ENCODE measurements around the gene PRRX2.
"Not testable (repeated sequence)": the region's sequence is repeated elsewhere in the genome, so short reads cannot be mapped to it uniquely, and the experiment has no call there.

The PRRX2 gene

GRCh38 chr9:129735546-129735945 lies 70.1 kb downstream of the PRRX2 start:
- no peak for DNase-seq (ENCODE audit: low spot score)

- DNase-seq (ENCODE audit: low spot score) = no peak
These were observed 70.9 kb downstream of the PRRX2 start for GRCh38 chr9:129736334-129736733.

- DNase-seq (ENCODE audit: low spot score) = peak; percentile 84
These were observed 72.2 kb downstream of the PRRX2 start for GRCh38 chr9:129737479-129738274.

DNA sequence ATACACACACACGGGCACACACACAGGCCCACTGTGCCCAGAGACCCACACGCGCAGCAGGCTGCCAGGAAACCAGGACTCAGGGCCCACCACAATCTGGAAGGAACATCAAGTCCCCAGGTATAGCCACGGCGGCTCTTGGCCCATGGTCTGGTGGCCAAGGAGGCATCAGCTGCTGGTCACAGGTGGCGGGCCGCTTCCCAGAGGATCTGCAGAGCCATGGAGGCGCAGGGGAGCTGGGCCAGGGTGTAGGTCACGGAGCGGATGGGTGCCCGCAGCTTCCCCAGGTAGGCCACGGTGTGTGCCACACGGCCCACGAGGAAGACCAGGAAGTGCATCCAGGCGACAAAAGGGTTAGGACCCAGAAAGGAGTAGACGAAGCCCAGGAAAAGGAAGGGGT lies 74.0 kb downstream of the PRRX2 start:
- DNase-seq (ENCODE audit: low spot score) = no peak

GRCh38 chr9:129740174-129740573 lies 74.7 kb downstream of the PRRX2 start:
- DNase-seq (ENCODE audit: low spot score) = no peak

DNA sequence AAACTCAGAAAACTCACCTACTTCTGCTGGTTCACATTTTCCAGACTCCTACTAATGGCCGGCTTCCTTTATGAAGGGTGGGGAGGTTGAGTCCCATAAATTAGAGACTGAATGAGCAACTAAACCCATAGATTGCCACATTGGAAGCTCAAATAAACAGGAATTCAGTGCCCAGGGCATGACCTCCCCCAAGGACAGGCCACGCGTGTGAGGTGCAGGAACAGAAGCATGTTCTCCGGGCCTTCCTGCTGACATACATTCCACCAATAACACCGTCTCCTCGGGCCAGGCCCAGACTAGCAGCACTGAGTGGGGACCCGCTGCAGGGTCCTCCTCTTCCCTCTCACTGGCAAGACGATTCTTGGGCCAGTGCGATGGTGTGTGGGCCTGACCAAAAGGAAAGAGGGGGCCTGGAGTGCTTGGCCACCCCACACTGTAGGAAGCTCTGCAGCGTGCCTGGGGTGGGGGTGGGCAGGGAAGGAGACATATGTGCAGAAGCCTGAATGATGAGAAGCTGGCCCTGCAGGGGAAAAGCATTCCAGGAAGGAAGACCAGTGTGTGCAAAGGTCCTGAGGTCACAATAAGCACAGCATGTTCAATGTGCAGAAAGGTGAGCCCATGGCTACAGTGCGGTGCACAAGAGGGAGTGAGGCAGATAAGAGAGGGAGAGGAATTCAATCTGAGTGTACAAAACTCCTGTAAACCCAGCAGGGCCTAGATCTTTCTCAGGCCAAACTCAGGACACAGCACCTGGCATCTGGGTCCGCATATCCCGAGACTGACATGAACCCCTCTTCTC lies 75.4 kb downstream of the PRRX2 start:
- DNase-seq (ENCODE audit: low spot score) = no peak

DNA sequence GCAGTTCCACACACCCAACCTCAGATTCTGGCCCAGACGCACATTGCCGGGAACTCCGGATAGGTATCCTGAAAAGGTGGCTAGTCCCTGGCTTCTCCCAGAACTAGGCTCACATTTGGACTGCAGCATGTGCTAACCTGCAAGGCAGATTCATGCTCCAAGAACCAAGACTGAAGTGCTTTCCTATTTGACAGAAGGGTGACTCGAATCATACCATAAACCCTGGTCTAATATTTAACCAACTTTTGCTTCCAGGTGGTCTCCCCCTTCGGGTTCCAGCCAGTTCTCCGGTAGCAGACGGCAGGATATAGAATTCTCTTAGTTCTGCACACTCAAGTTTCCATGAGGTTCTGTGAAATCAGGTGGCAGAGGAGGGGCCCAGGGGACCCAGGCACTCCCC lies 79.8 kb downstream of the PRRX2 start:
- no peak for DNase-seq (ENCODE audit: low spot score)

DNA sequence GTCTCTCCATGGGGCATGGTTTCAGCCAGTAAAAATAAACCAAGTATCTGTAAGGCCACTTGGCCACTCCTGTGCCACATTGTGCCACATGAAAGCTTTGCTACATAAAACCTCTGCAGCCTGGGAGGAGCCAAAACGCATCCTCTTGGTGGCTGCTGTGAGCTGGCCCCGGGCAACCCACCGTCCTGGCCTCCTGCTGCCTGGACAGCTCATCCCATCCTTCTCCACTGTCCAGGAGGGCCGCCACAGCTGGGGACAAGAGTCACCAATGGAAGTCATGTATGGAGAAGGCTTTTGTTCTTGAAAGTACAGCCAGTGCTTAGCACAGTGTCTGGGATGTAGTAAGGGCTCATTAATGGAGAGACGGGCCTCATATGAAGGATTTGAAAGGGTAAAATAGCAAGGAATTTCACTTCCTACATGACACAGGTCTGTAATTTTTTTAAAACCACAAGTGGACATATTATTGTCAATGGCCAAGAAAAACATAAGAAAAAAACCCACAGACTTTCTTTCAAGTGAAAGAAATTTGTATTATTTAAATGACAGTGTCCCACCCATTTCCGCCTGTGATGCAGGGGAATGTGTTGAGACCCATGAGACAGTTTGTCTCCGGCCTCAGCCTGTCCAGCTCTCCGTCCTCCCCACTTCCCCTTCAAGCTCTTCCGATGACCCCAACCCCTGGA lies 80.8 kb downstream of the PRRX2 start:
- no peak for DNase-seq (ENCODE audit: low spot score)

DNA sequence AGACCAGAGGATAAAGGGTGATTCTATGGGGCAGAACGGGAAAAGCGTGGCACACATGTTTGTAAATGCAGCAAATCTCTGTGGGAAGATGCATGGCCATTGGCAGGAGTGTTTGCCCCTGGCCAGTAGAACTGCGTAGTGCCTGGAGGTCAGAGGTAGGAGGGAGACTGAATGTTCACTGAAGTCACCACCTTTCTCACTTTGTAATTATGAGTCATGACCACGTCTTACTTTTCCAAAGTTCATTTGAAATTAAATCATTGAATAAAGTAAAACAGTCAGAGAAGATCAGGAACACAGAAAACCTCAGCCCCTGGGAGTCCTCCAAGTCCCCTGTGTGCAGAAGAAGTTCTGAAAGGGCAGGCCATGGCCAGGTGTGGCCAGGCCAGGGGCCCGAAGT lies 82.8 kb downstream of the PRRX2 start:
- no peak for DNase-seq (ENCODE audit: low spot score)

DNA sequence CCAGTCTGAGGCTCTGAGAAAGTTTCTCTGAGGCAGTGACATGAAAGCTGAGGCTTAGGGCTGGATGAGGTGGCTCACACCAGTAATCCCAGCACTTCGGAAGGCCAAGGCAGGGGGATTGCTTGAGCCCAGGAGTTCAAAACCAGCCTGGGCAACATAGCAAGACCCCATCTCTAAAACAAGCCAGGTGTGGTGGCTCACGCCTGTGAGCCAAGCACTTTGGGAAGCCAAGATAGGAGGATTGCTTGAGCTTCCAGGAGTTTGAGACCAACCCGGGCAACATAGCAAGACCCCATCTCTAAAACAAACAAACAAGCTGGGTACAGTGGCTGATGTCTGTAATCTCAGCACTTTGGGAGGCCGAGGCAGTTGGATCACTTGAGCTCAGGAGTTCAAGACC lies 83.6 kb downstream of the PRRX2 start:
- not testable (repeated sequence) for DNase-seq (ENCODE audit: low spot score)

DNA sequence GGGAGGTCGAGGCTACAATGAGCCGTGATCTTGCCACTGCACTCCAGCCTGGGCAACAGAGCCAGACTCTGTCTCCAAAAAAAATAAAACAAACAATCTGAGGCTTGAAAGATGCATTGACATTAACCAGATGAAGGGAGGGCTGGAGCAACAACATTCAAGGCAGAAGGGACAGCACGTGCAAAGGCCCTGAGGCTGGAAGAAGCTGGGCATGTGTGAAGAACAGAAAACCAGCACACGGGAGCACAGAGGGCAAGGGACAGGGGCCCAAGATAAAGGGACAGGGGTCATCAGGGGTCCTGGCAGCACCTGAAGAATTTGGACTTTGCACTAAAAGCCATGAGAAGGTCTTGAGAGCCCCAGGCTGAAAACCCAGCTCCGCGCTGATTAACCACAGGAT lies 84.1 kb downstream of the PRRX2 start:
- no peak for DNase-seq (ENCODE audit: low spot score)

DNA sequence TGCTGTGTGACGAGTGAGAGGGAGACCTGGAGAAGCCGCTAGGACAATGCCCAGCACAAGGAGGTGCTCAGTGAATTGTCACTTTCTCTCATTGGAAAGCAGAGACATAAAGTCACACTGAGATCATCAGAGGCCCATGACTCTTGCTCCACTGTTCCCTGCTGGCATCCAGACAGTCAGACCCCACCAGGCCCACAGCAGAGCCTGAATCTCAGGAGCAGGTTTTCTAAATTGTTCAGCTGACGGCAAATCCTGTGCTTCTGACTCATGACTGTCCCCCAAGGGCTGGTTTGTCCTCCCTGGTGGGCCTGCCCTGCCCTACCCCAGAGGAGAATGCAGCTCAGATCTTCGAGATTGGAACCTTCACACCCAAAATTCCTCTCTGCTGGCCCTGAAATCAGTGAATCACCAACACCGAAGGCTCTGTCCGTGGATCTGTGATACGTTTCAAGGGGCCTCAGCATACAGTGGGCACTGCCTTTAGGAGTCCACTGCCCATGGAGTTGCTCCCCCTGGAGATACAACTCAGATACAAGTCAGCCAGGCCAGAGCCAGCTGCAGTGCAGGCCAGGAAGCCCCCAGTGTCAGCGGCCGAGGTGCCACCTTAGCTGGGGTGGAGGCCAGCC lies 84.7 kb downstream of the PRRX2 start:
- no peak for DNase-seq (ENCODE audit: low spot score)

DNA sequence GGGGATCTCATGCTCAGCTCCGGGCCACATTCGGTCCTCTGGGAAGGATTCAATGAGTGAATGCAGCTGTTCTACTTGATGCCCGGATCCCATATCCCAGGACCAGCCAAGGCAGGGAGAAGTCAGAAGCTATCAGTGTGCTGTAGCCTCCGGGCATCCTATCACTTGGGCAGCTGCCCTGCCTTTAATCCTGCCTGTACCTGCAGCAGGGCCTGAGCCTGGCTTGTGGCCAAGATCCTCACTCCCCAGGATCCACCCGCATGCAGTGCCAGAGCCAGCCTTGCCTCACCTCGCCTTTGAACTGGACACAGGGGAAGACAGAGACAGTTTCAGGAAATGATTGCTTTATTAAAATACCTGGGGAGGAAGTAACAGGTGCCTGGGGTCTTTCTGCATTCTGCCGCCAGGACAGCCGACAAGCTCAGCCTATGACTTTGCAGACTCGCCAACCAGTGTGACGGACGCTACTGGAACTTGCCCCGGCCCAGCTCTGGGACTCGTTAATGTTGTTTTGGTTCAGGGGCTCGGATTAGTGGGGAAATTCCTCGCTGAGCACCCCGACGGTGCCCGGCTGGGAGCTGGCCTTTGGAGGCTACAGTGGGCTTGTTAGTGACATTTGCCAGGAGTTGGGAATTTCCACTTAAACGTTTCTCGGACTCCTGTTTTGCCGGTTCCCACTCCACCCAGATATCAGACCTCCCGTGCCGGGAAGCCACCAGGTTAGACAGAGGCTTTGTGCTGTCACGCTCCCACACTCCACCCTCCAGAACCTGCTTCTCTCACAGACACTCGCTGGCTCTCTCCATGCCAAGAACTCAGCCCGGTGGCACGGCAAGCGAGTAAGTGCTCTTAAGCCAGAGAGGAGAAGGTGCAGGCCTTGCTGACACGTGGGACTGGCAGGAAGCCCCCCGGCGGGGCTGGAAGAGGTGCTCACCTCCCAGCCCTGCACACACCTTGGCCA lies 86.7 kb downstream of the PRRX2 start:
- DNase-seq (ENCODE audit: low spot score) = no peak

- peak; percentile 20 for DNase-seq (ENCODE audit: low spot score)
These were observed 87.7 kb downstream of the PRRX2 start, which contains the start of gene PTGES for GRCh38 chr9:129752900-129753729. Gene PTGES, minus strand, starts transcription at chr9:129753042. Its CDS starts 30 bp downstream, at chr9:129753012.

- no peak for DNase-seq (ENCODE audit: low spot score)
These were observed 89.7 kb downstream of the PRRX2 start for GRCh38 chr9:129755151-129755550.

GRCh38 chr9:129756191-129756590 lies 90.7 kb downstream of the PRRX2 start:
- no peak for DNase-seq (ENCODE audit: low spot score)

GRCh38 chr9:129757045-129757444 lies 91.6 kb downstream of the PRRX2 start:
- no peak for DNase-seq (ENCODE audit: low spot score)

DNA sequence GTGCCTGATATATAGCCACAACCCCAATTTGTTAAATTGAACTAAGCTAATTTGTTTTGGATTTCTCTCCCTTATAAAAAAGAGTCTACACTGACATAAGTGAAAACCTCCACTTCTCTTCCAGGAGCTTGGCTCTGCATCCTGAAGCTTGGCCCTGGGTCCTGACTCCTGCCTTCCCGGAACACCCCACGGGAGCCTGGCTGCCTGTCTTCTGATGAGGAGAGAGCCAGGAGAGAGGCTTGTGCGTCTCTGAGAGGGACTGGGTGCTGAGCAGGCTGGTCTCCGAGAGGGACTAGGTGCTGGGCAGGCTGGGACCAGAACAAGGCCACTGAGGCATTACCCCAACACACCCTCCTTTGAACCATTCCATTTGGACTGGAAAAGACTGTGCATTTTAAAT lies 93.9 kb downstream of the PRRX2 start:
- no peak for DNase-seq (ENCODE audit: low spot score)

DNA sequence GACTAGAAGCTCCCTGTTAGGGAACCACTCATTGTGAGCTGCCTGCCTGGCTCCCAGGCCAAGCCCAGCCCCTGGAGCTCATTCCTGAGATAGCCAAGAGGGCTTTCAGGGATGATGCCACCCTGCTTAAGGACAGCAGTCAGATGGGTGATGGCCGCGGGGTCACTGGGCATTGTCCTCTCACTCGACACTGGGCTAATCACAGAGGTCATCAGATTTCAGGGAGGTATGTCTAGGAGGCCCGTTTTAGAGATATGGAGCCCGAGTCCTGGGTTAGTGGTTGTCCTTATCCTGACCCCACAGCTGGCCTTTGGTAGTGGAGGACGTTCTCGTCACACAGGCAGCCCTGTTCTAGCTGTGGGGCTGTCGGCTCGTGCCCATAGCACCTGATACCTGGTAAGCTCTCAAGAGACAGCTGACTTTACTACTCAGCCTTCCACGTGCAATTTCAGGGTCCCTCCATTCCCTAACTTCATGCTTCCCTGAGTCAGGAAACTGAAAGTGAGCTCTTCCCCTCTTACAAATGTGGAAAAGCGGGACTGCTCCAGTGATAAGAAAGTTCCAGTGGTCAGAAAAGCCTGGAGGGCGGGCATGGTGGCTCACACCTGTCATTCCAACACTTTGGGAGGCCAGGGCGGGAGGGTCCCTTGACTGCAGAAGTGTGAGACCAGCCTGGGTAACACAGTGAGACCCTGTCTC lies 94.5 kb downstream of the PRRX2 start:
- no peak for DNase-seq (ENCODE audit: low spot score)

DNA sequence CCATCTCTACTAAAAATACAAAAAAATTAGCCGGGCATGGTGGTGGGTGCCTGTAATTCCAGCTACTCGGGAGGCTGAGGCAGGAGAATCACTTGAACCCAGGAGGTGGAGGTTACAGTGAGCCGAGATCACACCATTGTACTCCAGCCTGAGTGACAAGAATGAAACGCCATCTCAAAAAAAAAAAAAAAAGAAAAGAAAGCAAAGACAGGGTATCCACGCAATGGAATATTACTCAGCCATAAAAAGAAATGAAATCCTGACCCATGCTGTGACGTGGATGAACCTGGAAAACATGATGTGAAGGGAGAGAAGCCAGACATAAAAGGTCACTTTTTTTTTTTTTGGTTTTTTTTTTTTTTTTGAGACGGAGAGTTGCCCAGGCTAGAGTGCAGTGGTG lies 95.3 kb downstream of the PRRX2 start:
- not testable (repeated sequence) for DNase-seq (ENCODE audit: low spot score)

All from germinal center (tissue), 1 donor.